Pons (tissue), 1 donor: ENCODE data around the gene RIMS4.

ENCODE experiments used
- DNase-seq: peaks from one replicate; pipeline ENCODE4 v3.0.0-alpha.2; 2016; ENCODE audit warnings: low spot score

The RIMS4 gene

DNA sequence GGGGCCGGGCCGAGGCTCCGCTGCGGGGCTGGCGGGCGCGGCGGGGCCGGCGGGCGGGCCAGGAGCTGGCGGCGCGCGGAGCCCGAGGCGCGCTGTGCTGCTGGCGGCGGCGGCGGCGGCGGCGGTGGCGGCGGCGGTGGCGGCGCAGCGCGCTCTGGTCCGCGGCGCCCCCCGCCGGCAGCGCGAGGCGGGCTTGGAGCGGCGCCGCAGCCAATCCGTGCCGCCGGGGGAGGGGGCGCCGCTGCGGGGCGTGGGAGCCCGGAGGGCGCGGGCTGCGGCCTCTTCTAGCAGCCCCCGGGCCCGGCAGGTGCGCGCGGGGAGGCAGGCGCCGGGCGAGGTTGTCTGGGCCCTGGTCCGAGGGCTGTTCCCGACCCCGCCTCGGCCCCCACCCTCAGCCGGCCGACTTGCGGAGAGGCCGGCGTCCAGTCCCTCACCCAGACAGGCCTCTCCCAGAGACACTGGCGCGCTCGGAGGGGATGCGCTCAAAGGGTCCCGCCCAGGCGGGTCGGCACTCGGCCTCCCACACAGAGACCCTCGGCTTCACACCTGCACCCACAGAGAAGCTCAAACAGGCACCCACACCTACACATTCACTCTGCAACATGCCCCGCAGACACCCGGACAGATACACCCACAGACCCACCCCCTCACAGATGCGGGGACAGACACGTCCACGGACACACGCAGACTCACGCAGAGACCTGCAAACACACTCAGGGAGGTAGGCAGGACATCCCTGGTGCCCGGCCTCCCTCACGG is at the start of gene RIMS4:
TSS of gene RIMS4 (minus strand) at position 156 of the 759 bp plus-strand sequence. CDS start 275 bp downstream, outside the sequence.
- DNase-seq, result no peak

DNA sequence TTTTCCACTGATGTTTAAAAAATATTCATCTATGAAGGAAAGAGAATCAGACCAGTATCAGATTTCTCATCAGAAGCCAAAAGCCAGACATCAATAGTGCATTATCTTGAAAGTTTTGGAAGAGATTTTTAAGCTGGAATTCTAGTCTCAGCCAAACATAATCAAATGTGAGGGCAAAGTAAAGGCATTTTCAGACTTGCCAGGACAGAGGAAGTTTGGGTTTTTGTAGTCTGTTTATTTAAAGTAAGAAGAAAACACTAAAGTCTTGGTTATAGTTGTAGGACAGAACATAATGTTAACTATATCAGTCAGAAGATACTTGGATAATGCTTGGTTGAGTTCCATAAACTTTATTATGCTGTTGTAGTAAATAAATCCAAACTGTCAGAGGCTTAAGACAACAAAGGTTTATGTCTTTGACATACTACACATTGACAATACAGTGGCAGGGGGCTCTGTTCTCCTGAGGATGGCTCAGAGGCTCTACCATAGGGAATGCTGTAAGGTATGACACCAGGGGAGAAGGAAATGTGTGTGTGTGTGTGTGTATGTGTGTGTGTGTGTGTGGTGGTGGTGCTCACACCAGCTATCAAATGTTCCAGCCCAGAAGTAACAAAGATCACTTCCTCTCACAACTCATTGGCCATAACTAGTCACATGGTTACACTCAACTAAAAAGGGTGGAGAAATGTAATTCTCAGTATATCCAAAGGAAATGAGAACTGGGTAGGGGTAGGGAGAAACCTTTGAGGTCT is 48.4 kb upstream of the RIMS4 start:
- no peak for DNase-seq

DNA sequence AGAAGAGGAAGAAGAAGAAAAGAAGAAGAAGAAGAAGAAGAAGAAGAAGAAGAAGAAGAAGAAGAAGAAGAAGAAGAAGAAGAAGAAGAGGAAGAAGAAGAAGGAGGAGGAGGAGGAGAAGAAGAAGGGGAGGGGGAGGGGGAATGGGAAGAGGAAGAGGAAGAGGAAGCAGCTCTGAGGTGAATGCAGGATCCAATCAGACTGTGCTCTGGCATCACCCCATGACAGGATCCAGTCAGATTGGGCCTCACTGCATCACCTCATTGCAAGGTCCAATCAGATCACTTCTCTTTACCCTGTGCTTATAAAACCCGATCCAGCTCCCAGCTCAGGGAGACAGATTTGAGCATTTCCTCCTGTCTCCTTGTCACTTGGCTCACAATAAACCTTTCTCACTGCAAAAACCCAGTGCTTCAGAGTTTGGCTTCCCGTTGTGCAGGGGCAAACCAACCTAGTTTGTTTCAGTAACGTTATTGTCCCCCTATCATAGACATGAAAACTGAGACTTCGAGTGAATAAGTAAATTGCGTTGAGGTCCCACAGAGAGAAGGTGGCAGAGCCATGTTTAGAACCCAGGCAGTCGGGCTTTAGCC is 46.6 kb upstream of the RIMS4 start:
- no peak for DNase-seq

DNA sequence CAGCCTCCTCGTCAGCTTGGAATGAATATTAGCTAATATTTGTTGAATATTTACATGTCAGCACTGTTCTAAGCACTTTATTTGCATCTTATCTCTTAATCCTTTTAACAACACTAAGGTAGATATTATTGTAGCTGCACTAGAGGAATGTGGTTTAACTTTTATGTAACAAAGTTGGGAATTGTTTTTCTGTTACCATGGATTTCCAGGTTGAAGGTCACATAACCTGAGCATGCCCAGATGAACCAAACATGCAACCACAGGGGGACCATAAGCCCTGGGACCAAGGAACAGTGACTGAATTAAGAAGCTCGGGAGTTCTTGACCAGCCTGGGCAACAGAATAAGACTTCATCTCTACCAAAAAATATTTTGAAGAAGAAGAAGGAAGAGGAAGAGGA is 46.1 kb upstream of the RIMS4 start:
- no peak for DNase-seq

DNA sequence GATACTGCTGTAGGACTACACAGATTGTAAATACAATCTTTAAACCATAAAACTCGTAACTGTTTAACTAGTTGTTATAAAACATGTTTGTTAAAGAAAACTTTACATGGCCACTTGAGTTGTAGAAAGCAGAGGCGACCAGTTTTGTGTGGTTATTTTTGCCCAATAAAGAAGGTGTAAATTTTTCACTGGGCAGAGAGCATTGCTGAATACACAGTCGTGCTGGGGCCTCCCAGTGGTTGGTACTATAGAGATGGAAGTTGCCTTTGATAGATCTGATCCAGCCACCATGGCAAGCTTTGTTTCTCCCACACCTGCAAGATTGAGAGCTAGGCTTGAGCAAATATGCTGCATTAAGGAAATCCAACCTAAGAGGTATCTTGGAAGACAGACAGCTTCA is 41.2 kb upstream of the RIMS4 start:
- DNase-seq, result no peak

DNA sequence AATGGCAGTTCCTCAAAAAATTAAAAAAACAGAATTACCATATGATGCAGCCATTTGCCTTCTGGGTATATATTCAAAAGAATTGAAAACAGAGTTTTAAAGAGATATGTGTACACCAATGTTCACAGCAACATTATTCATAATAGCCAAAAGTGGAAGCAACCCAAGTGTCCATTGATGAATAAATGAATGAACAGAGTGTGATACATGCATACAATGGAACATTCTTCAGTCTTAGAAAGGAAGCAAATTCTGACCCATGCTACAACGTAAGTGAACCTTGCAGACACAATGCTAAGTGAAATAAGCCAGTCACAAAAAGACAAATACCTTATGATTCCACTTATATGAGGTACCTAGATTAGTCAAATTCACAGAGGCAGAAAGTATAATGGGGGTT is 40.5 kb upstream of the RIMS4 start:
- DNase-seq, result no peak

DNA sequence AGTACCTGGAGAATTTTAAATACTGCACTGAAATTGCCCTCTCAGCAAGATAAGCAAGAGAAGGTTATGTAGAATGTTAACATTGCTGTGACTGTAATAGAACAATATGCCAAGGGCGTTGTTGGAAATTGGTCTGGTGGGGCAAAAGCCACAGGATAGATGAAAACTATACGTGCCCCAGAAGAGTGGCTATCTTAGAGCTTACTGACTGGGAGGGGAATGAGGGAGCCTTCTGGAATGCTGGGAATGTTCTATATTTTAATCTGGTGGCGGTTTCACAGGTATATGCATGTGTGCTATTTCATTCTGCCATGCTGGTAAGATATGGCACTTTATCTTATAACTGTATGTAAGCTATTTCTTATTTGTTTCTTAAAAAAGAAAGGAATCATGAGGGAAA is 39.9 kb upstream of the RIMS4 start:
- DNase-seq, result no peak

DNA sequence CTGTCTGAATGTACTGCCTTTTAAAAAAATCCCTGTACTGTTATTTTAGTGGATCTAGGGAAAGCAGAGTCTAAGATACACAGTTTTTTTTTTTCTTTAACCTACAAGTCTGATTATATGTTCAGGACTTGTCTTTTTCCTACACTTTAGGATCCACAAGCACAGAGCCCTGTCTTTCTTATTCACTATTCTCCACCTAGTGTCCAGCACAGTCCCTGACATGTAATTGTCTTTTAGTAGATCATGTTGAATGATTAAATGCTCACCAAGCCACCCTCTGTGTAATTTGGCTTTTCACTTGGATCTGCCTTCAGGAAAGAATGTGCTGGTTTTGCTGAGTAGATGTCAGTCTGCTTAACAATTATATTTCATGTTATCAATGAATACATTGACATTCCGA is 39.4 kb upstream of the RIMS4 start:
- no peak for DNase-seq

DNA sequence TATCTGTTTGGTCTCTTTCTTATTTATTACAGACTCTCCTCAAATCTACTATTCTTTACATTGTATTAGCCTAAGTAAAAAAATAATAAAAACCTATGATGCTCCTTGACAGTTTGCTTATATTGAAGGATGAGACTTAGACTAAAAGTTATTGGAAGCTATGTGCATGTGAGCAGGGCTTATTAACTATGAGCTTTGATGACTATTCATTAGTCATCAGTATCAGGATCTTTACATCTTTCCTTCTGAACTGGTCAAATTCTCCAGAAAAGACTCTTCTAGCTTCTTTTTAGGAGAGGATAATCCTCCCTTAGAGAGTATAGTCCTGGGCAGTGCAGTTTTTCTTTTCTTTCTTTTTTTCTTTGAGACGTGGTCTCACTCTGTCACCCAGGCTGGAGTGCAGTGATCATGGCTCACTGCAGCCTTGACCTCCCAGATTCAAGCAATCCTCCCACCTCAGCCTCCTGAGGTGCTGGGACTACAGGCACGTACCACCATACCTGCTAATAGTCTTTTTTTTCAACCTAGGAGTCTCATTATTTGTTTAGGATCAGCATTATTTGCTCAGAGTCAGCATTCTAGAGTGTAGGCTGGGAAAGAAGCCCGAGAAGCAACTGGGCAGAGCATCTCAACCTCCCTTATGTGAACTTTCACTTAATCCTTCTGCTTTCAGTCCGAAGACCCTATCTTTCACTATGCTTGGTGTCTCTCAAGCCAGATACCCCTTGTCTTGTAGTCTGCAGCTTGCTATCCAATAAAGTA is 38.1 kb upstream of the RIMS4 start:
- no peak for DNase-seq

DNA sequence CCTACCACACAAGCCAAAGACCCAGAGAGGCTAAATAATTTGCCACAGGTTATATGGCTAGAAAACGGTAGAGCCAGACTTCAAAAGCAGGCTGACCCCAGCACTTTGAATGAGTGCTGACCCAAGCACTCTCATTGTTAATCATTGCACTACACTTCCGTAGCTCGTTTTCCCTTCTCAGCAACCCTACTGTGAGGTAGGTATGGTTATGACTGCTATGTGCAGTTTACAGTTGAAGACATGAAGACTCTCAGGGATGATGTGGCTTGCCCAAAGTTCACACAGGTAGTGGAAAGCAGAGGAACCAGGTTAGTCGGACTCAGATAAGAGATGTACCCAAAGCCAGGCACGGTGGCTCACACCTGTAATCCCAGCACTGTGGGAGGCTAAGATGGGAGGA is 33.5 kb upstream of the RIMS4 start:
- DNase-seq, result no peak

DNA sequence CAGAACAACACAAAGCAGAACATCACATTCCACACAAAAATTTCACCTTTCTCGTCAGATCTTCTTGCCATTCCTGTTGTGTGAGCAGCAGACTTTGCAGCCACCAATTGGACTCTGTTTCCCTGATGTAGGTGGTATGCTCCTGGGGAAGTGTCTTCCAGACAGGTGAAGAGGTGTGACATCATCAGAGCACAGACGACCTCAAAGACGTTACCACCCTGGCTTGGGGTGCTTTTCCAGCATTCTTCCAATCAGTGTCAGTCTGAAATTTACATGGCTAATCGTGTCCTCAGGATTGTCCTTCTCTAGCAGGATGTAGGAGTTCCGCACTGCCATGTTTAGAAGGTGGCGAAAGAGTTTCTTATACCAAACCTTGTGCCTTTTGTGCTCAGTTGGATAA is 31.6 kb upstream of the RIMS4 start:
- DNase-seq, result no peak

DNA sequence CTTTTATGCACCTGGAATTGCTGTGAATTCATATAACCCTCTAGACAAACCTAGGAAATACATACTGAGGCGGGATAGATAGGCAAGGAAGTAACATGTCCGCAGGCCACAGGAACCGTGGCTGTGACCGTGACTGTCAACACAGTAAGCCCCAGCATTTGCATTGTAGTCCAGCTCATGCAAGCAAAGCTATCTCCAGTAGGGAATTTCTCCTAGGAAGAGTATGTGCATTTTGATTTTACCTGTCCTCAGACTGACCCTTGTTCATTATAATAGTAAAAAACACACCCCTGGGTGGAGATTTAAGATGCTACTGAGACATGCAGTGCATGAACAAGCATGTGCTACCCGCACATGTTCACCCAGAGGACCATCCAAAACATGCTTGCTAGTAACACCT is 30.5 kb upstream of the RIMS4 start:
- DNase-seq, result no peak

DNA sequence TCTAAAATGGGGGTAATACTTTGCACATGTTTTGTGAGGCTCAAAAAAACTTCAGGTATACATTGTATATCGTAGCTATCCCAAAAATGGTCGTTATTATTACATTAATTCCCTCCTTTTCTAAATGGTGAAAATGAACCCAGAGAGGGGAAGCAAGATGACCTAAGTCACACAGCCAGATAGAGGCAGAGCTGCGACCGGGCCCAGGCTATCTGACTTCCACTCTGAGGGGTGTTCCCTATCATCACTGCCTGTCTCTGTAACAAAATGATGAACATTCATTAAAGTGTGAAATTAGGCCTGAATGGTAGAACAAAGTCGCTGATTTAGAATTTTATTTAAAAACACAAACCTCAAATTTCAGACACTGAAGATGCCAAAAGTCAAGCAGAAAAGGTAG is 29.1 kb upstream of the RIMS4 start:
- DNase-seq, result no peak

DNA sequence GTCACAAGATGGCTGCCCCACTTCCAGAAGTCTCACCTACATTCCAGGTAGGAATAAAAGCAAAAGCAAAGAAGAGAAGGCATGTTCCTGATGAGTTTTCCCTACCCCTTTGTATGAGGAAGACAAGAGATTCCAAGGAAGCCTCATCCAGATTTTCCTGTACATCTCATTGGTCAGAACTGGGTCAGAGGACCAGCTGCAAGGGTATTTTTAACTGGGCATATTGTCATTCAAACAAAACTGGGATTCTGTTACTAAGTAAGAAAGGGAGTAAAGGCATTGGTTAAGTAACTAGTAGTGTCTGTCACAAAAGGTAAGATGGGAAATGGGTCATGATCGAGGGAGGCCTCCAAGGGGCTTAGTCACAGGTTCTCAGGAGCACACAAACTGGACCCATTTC is 28.2 kb upstream of the RIMS4 start:
- DNase-seq, result no peak

DNA sequence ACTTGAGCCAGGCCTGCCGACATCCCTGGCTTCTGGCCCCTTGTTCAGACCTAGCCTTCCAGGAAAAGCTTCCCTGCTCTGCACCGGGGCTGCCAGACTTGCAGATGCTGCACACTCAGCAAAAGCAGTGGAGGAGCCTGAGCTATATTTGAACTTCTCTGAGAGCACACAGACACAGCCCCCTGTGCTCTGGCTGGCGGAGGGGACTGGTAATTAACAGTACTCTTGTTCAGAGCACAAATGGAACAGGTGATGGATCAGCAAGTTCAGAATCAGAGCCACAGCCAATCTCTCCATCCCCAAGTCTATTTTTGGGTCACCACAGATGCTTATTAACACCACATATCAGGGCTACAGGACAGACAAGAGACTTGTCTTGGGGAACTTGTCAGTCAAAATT is 27.6 kb upstream of the RIMS4 start:
- DNase-seq, result no peak

DNA sequence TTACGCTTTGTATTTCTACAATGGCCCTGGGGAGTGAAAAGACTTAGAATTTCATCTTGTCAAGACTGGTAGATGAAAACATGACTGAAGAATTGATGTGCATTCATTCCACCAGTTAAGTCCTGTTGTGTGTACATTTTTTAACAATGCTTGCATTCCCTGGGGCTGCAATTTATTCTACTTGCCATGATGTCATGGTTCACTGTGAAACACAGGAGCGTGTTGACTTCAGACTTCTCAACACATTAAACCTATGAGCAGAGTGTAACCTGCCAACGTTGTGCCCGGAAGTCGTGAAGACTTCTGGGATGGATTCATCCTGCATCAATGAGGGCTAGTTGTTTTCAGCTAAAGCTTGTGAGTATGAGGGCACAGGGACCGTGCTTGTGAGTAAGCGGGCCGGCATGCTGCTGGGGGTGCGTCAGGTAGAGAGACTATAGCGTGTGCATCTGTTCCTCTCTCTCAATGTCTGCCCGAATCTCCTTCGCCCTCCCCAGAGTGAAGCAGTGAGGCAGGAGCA is 26.3 kb upstream of the RIMS4 start:
- no peak for DNase-seq

DNA sequence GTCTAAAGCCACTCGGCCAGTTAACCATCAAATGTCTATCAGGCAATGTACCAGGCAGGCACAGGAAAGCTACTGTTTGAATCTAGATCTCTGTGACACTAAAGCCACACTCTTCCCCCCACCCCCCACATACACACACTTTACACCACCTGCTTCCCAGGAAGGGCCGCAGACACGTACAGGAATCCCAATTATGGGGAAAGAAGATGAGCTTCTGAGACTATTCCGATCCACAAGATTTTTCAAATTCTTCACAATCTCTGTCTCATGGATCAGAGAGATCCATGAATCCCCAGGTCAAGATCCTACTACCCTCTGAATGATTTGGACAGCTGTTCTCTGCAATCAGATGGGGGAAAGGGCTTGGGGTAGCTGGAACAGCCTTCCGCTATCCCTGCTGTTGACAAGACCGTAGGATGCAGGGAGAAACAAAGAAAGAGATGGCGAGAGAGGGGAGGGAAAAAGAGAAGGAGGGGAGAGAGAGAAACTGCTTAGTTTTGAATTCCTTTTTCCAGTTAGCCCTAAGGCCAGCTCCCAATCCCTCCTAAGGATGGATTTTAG is 25.4 kb upstream of the RIMS4 start:
- no peak for DNase-seq

DNA sequence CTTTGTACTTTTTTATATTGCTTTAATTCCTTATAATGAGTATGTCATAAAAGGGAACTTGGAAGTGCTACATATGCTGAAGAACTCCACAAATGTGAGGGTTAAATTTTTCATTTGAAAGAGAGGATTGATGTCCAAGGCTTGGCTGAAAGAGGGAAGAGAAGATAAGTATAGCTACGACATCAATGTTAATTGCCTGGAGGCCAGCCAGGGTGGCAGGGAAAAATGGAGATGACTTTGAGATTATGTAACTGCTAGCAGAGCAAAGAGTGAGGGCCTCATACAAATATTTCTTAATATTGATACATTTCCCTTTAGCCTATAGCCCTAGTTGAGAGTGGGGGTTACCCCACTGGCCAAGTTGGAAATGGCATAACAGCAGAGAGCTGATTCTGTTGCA is 24.8 kb upstream of the RIMS4 start:
- DNase-seq, result no peak

DNA sequence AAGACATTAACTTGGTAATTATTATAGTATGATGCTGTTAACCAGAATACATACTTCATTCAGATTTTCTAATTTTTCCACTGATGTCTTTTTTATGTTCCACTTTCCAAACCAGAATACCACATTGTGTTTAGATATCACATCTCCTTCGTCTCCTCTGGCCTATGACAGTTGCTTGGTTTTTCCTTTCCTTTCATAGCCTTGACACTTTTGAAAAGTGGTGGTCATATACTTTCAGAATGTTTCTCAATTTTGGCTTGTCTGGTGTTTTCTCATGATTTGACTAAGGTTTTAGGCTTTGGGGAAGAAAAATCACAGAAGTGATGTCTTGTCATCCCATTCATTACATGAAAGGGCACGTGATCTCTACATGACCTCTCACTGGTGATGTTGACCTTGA is 24.3 kb upstream of the RIMS4 start:
- no peak for DNase-seq

DNA sequence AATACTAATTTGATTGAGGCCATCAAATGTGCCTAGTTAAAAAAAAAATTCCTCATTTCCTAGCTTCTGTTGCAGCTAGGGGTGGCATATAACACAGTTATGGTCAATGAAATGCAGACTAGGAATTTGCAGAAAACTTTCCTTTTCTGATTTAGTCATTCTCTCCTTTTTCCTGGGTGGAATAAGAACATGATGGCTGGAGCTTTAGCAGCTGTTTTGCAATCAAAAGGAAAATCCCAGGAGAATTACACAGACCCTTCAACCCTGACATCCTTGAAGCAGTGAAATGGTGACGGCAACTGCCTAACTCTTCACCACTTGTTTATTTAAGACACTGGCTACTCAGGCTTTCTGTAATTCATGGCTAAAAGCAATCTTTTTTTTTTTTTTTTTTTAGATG is 23.1 kb upstream of the RIMS4 start:
- no peak for DNase-seq

DNA sequence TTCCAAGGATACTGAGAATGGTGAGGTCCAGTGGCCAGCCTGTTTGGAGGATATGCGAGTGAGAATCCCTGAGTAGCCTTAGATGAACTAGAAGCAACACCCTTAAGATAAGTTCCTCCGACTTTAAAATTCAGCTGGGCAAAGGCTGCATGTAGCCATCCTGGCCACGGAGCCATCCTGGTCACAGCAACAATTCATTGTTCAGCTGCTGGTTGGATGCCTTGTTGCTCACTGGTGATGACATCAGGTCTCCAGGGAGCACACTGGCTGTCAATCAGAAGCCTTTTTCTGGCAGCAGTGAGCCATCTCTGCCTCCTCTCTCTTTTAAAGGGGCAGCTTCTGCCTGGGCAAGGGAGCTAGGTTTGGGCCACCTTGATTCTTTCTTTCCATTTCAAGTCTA is 22.4 kb upstream of the RIMS4 start:
- DNase-seq, result peak; percentile 28

DNA sequence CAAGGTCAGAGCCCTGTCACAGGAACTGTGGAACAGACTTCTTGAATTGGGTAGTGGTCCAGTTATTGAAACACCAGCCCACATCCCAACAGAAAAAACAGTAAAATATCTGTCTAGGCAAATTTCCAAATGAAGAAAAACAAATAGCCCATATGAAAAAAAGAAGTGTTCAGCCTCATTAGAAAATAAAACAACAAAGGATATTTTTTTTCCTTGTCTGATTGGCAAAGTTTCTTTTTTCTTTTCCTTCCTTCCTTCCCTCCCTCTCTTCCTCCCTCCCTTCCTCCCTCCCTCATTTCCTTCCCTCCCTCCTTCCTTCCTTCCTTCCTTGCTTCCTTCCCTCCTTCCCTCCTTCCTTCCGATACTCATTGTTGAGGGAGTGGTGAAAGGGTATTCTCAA is 20.6 kb upstream of the RIMS4 start:
- DNase-seq, result no peak
